ENCODE results near the gene EXOC2.
A peak's percentile ranks its signal among the peaks of the same experiment; 100 is the strongest.

EXOC2 gene

DNA sequence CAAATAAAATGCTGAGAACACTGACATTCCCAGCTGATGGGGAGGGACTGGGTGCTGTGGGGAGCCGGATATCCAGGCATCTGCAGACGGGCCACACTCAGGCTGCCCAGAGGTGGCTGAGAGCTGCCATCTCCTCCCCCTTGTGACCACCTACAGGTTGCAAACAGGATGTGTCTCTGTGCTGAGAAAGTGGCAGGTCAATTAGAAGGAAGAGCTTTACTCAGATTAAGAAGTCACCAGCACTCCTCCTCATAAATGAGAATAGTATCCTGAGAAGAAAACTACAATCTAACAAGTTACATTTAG is 99.1 kb downstream of the EXOC2 start:
- TF ChIP-seq CTCF (IDR thresholded peaks at IDR 0.05; ENCODE audit: poor library complexity, severe bottlenecking), result no peak
- Histone ChIP-seq H3K36me3 (ENCODE audit: low read depth) (peaks cover 30% of the 10 kb centered on the region), H3K4me1 (ENCODE audit: insufficient read depth, poor library complexity, severe bottlenecking) (no peaks in the 10 kb centered on the region), H3K27ac (ENCODE audit: poor library complexity, severe bottlenecking) (no peak overlapping the region), H3K27me3 (ENCODE audit: insufficient read depth, poor library complexity, severe bottlenecking) (no peaks in the 10 kb centered on the region), H3K4me3 (ENCODE audit: severe bottlenecking) (no peak overlapping the region), H3K9me3 (ENCODE audit: severe bottlenecking) (no peaks in the 10 kb centered on the region)
- DNase-seq (ENCODE audit: low spot score) (no peak), ATAC-seq (ENCODE audit: low read depth) (no peak)

GRCh38 chr6:593139-593906 is 99.6 kb downstream of the EXOC2 start:
- no peak for DNase-seq (ENCODE audit: low spot score)
- H3K36me3 ChIP-seq (ENCODE audit: low read depth), result peaks cover 27% of the 10 kb centered on the region
- H3K4me3 ChIP-seq (ENCODE audit: severe bottlenecking), result no peak overlapping the region
- no peaks in the 10 kb centered on the region for H3K4me1 ChIP-seq (ENCODE audit: insufficient read depth, poor library complexity, severe bottlenecking)
- peak; percentile 84 for TF ChIP-seq CTCF (IDR thresholded peaks at IDR 0.05; ENCODE audit: poor library complexity, severe bottlenecking)
- H3K27me3 ChIP-seq (ENCODE audit: insufficient read depth, poor library complexity, severe bottlenecking), result no peaks in the 10 kb centered on the region
- H3K27ac ChIP-seq (ENCODE audit: poor library complexity, severe bottlenecking), result no peak overlapping the region
- no peaks in the 10 kb centered on the region for H3K9me3 ChIP-seq (ENCODE audit: severe bottlenecking)
- ATAC-seq (ENCODE audit: low read depth), result peak; percentile 62; the same call in 2 of the 3 replicates

- DNase-seq (ENCODE audit: low spot score), result no peak
- H3K27ac ChIP-seq (ENCODE audit: poor library complexity, severe bottlenecking), result no peak overlapping the region
These were observed 103.8 kb downstream of the EXOC2 start for GRCh38 chr6:589090-589489.

GRCh38 chr6:586553-586952 is 106.4 kb downstream of the EXOC2 start:
- DNase-seq (ENCODE audit: low spot score) (no peak), ATAC-seq (ENCODE audit: low read depth) (peak; percentile 89)
- H3K27me3 ChIP-seq (ENCODE audit: insufficient read depth, poor library complexity, severe bottlenecking), result no peaks in the 10 kb centered on the region
- H3K9me3 ChIP-seq (ENCODE audit: severe bottlenecking), result no peaks in the 10 kb centered on the region
- no peak overlapping the region for H3K4me3 ChIP-seq (ENCODE audit: severe bottlenecking)
- TF ChIP-seq CTCF (IDR thresholded peaks at IDR 0.05; ENCODE audit: poor library complexity, severe bottlenecking), result no peak
- H3K4me1 ChIP-seq (ENCODE audit: insufficient read depth, poor library complexity, severe bottlenecking), result peaks cover 42% of the 10 kb centered on the region
- no peaks in the 10 kb centered on the region; the same call in 1 of the 2 replicates for H3K36me3 ChIP-seq (ENCODE audit: low read depth)
- no peak overlapping the region for H3K27ac ChIP-seq (ENCODE audit: poor library complexity, severe bottlenecking)

More at GRCh38 chr6:589090-589489, 103.8 kb downstream of the EXOC2 start:
- Histone ChIP-seq H3K36me3 (ENCODE audit: low read depth) (peaks cover 10% of the 10 kb centered on the region), H3K4me3 (ENCODE audit: severe bottlenecking) (no peak overlapping the region), H3K4me1 (ENCODE audit: insufficient read depth, poor library complexity, severe bottlenecking) (peaks cover 23% of the 10 kb centered on the region), H3K9me3 (ENCODE audit: severe bottlenecking) (no peaks in the 10 kb centered on the region), H3K27me3 (ENCODE audit: insufficient read depth, poor library complexity, severe bottlenecking) (no peaks in the 10 kb centered on the region)
- ATAC-seq (ENCODE audit: low read depth), result no peak
- no peak for TF ChIP-seq CTCF (IDR thresholded peaks at IDR 0.05; ENCODE audit: poor library complexity, severe bottlenecking)

DNA sequence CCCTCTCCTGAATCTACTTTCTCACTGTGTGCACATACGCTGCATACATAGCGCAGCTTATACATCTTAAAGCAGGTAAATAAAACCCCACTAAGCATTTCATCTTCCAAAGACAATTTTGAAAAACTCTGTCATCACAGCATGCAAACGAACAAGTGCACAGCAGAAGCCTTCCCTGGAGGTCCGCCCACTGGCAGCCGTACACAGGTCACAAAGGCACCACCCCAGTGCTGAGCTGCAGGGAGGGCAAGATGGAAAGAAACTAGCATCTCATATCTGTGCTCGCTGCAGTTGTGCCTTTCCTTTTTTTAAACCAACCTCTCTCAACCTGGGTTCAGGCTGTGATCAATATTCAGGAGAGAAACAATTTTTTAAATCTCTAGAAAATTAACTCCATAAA is 109.3 kb downstream of the EXOC2 start:
- peak overlapping the region; percentile 71 for H3K27ac ChIP-seq (ENCODE audit: poor library complexity, severe bottlenecking)
- no peak for ATAC-seq (ENCODE audit: low read depth)

More for the DNA sequence above, 109.3 kb downstream of the EXOC2 start:
- Histone ChIP-seq H3K36me3 (ENCODE audit: low read depth) (no peaks in the 10 kb centered on the region; the same call in 1 of the 2 replicates), H3K4me3 (ENCODE audit: severe bottlenecking) (no peak overlapping the region), H3K27me3 (ENCODE audit: insufficient read depth, poor library complexity, severe bottlenecking) (no peaks in the 10 kb centered on the region), H3K4me1 (ENCODE audit: insufficient read depth, poor library complexity, severe bottlenecking) (peaks cover 42% of the 10 kb centered on the region), H3K9me3 (ENCODE audit: severe bottlenecking) (peaks cover 2% of the 10 kb centered on the region)
- TF ChIP-seq CTCF (IDR thresholded peaks at IDR 0.05; ENCODE audit: poor library complexity, severe bottlenecking), result no peak
- DNase-seq (ENCODE audit: low spot score), result no peak

All from RWPE2 (cell line).